Ishikawa (cell line): ENCODE data around the gene RRP1.

Source experiments
- CEBPB ChIP-seq: IDR thresholded peaks from 2 replicates; pipeline ENCODE4 v1.6.1; 2012
- CREB1 ChIP-seq: IDR thresholded peaks from 2 replicates; pipeline ENCODE4 v1.6.1; 2012; ENCODE audit warnings: low read depth
- EGR1 ChIP-seq: IDR thresholded peaks from 2 replicates; pipeline ENCODE4 v1.6.1; 2012
- EP300 ChIP-seq: IDR thresholded peaks from 2 replicates; pipeline ENCODE4 v1.6.1; 2012; ENCODE audit warnings: borderline replicate concordance
- FOXM1 ChIP-seq: IDR thresholded peaks from 2 replicates; pipeline ENCODE4 v1.6.1; 2012; ENCODE audit warnings: low read depth, borderline replicate concordance
- NFIC ChIP-seq: IDR thresholded peaks from 2 replicates; pipeline ENCODE4 v1.6.1; 2012
- RAD21 ChIP-seq: IDR thresholded peaks from 2 replicates; pipeline ENCODE4 v1.6.1; 2012; ENCODE audit warnings: low read depth
- TAF1 ChIP-seq: IDR thresholded peaks from 2 replicates; pipeline ENCODE4 v1.6.1; 2012; ENCODE audit warnings: low read depth, mild to moderate bottlenecking
- TCF12 ChIP-seq: IDR thresholded peaks from 2 replicates; pipeline ENCODE4 v1.6.1; 2012; ENCODE audit warnings: low read depth
- TEAD4 ChIP-seq: IDR thresholded peaks from 2 replicates; pipeline ENCODE4 v1.6.1; 2012
- YY1 ChIP-seq: IDR thresholded peaks from 2 replicates; pipeline ENCODE4 v1.6.1; 2012; ENCODE audit warnings: low read depth
- ZBTB7A ChIP-seq: IDR thresholded peaks from 2 replicates; pipeline ENCODE4 v1.6.1; 2012; ENCODE audit warnings: low read depth
- TF ChIP-seq, protein P1 (sequence below): IDR thresholded peaks from 2 replicates; pipeline ENCODE4 v1.6.1; 2012
- TF ChIP-seq, protein P2 (sequence below): IDR thresholded peaks from 2 replicates; pipeline ENCODE4 v1.6.1; 2012; ENCODE audit warnings: low read depth, mild to moderate bottlenecking
- TF ChIP-seq, protein P3 (sequence below): IDR thresholded peaks from 2 replicates; pipeline ENCODE4 v1.6.1; 2012

The RRP1 gene

DNA sequence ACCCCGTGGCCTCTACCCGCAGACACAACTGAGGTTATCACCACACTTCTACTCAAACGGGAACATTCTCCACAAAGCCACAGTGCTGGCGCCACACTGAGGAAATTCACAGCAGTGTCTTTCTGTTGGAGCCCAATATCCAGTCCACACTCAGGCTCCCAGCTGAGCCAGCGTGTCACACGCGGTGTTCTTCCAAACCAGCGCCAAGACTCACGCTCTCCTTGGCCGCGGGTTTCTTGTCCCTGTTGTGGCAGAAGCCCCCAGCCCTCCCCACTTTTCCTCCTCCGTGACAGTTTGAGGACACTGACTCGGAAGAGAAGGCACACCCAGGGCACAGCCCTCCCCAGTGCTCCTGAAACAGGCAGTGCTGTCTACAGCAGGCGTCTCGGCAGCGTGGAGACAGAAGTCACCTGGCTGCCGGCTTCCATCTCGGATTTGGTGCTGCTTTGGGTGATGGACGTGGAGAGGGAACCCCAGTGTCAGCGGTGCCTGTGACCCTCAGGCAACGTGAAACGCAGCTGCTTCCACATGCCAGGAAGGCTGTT is 40.3 kb downstream of the RRP1 start:
- TF ChIP-seq CREB1 (no peak), TEAD4 (no peak), RAD21 (peak; percentile 46; the same call in 1 of the 2 replicates), NFIC (no peak)

DNA sequence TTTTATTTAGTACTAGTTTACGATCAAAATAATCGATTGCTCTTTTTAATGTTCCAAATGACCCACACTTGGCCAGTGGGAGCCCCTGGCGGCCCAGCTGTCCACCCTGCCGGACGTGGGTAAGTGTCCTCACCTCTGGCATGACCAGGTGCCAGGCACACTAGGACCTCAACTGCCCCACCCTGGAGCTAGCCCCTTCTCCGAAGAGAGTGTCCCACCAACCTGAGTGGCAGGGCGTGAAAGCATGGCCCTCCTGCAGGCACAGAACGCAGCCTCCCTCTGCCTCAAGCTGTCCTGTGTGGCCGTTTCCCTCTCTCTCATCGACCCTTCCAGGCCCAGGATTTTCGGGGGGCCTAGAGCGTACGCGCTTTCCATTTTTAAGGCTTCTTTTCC is 42.8 kb downstream of the RRP1 start:
- TF ChIP-seq TCF12 (no peak), FOXM1 (no peak), TEAD4 (no peak), ZBTB7A (no peak), CEBPB (no peak), NFIC (no peak)
- TF ChIP-seq, protein P1, sequence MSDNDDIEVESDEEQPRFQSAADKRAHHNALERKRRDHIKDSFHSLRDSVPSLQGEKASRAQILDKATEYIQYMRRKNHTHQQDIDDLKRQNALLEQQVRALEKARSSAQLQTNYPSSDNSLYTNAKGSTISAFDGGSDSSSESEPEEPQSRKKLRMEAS = no peak
- TF ChIP-seq, protein P2, sequence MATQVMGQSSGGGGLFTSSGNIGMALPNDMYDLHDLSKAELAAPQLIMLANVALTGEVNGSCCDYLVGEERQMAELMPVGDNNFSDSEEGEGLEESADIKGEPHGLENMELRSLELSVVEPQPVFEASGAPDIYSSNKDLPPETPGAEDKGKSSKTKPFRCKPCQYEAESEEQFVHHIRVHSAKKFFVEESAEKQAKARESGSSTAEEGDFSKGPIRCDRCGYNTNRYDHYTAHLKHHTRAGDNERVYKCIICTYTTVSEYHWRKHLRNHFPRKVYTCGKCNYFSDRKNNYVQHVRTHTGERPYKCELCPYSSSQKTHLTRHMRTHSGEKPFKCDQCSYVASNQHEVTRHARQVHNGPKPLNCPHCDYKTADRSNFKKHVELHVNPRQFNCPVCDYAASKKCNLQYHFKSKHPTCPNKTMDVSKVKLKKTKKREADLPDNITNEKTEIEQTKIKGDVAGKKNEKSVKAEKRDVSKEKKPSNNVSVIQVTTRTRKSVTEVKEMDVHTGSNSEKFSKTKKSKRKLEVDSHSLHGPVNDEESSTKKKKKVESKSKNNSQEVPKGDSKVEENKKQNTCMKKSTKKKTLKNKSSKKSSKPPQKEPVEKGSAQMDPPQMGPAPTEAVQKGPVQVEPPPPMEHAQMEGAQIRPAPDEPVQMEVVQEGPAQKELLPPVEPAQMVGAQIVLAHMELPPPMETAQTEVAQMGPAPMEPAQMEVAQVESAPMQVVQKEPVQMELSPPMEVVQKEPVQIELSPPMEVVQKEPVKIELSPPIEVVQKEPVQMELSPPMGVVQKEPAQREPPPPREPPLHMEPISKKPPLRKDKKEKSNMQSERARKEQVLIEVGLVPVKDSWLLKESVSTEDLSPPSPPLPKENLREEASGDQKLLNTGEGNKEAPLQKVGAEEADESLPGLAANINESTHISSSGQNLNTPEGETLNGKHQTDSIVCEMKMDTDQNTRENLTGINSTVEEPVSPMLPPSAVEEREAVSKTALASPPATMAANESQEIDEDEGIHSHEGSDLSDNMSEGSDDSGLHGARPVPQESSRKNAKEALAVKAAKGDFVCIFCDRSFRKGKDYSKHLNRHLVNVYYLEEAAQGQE = no peak

DNA sequence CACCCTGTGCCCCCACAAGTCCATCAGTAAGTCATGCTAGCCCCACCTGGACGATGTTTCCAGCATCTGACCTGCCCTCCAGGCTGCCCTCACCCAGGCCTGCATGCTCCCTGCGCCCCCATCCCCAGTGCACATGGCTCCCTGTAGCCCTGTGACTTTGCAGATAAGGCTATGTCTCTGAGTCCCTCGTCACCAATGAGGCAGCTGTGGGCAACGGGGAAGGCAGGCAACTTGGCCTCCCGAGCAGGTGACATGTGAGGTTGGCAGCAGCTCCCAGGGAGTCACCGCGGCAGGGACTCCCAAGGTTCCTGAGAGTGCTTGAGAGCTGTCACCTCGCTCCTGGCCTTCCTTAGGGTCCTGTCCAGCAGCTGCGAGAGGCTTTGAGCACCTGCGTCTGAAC is 43.3 kb downstream of the RRP1 start:
- TF ChIP-seq, protein P1 = no peak
- TF ChIP-seq FOXM1 = no peak

DNA sequence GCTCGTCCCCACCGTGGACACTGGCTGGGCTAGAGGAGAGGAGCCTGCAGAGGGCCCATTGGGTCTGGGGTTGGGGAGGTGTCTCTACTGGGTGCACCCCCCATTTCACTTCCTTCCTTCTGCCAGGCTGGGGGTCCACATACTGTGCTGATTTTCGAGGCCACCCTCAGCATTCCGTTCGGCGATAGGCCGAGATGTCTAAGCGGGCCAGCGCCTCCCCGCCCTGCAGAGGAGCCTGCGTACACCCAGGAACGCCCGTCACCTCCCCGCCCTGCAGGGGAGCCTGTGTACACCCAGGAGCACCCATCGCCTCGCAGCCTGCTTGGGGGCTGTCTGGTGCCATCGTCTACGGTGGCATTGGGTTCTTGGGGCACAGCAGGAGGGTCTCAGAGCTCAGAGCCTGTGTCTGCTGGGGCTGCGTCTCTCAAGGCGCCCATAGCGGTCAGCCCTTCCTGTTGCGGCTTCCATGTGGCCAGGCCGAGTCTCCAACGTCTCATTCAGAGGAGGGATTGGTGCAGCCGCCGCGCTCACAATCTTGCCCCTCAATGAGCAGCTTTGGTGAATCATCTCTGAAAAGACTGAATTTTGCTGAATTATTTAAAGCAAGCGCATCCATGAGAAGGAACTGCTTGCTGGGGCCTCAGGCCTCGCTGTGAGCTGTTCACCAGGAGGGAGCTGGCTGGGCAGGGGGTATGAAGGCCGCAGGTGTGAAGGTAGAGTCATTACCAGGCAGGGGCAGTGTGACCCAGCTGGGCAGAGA is 44.9 kb downstream of the RRP1 start:
- no peak for TF ChIP-seq CREB1
- TF ChIP-seq NFIC = no peak
- TF ChIP-seq FOXM1 = no peak
- TF ChIP-seq TCF12 = no peak
- TF ChIP-seq EGR1 = no peak
- TF ChIP-seq, protein P2 = no peak
- TF ChIP-seq, protein P3, sequence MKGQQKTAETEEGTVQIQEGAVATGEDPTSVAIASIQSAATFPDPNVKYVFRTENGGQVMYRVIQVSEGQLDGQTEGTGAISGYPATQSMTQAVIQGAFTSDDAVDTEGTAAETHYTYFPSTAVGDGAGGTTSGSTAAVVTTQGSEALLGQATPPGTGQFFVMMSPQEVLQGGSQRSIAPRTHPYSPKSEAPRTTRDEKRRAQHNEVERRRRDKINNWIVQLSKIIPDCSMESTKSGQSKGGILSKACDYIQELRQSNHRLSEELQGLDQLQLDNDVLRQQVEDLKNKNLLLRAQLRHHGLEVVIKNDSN = no peak
- TF ChIP-seq RAD21 = no peak
- TF ChIP-seq YY1 = no peak
- TF ChIP-seq ZBTB7A = no peak
- TF ChIP-seq TEAD4 = no peak

DNA sequence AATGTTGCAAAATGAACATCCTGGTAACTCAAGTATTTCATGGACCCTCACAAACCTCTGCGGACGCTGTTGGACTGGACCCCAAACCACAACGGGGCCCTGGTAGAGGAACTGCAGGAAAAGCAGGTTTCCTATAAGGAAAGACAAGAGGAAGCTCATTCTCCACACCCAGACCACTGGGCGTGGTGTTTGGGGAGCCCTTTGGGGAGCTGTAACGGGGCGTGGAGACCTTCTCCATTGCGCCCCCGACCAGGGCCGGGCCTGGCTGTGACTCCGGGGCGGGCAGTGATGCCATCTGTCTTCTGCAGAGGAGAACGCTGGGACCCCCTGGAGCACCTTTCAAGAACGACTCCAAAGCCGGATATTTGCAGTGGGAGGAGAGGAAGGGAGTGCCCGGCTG is 45.7 kb downstream of the RRP1 start:
- TF ChIP-seq, protein P1 = no peak
- no peak for TF ChIP-seq EP300
- TF ChIP-seq TAF1 = no peak
- no peak for TF ChIP-seq NFIC
- no peak for TF ChIP-seq FOXM1
- no peak for TF ChIP-seq CREB1
- TF ChIP-seq RAD21 = no peak
- TF ChIP-seq, protein P3 = no peak
- no peak for TF ChIP-seq ZBTB7A

DNA sequence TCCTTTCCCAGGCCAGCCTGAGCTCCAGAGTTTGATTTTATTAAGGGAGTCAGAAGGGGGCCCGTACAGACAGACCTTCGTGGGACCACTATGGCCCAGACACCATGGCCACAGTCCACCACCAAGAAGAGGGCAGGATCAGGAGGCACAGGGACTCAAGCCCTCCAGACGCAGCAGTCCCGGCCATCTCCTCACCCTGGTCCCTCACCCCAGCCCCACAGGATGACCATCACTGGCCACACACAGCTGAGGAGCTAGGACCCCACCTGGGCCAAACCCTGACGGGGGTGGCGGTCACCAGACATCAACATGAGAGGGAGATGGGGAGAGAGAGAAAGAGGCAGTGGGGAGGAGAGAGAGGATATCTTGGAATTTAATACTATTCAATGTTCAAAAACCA is 46.5 kb downstream of the RRP1 start:
- TF ChIP-seq YY1 (no peak), NFIC (no peak), TCF12 (no peak), CREB1 (no peak), FOXM1 (no peak), EGR1 (no peak), RAD21 (no peak)

DNA sequence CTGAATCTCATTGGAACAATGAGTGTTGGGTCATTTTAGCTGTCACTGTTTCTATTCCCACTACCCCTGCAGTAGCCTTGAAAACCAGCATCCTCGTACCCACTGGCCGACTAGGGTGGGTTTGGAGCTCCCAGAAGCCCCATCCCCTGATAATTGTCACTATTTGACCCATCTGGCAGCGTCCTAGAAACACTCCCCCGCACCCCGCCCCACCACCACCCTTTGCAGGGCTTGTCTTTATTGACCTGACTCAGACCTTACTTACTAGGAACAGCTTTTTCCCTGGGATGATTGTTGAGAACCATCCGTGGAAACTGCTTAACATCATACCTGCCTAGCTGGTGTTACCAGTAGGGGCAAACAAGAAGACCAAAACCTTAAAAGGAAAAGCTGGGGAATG is 47.2 kb downstream of the RRP1 start:
- no peak for TF ChIP-seq CREB1
- TF ChIP-seq ZBTB7A = no peak
- TF ChIP-seq, protein P1 = no peak
- no peak for TF ChIP-seq YY1
- TF ChIP-seq EP300 = no peak
- TF ChIP-seq, protein P2 = no peak
- TF ChIP-seq, protein P3 = no peak
- TF ChIP-seq TCF12 = no peak
- TF ChIP-seq TEAD4 = no peak
- TF ChIP-seq CEBPB = no peak
- TF ChIP-seq RAD21 = no peak
- TF ChIP-seq NFIC = no peak
- no peak for TF ChIP-seq EGR1
- TF ChIP-seq FOXM1 = no peak
- TF ChIP-seq TAF1 = no peak
